Measurements from ENCODE around the gene NDUFS3.
A peak's percentile ranks its signal among the peaks of the same experiment; 100 is the strongest.
"Not testable (repeated sequence)": the region's sequence is repeated elsewhere in the genome, so short reads cannot be mapped to it uniquely, and the experiment has no call there.

Gene NDUFS3

GRCh38 chr11:47539681-47540039 is 39.2 kb upstream of the NDUFS3 start:
- H3K9ac ChIP-seq (ENCODE audit: low read depth, low read length, poor library complexity, severe bottlenecking) = peak overlapping the region; percentile 15
- H3K9me3 ChIP-seq (ENCODE audit: insufficient read depth, low read depth, low read length) = no peaks in the 10 kb centered on the region
- H2AFZ ChIP-seq (ENCODE audit: low read length) = no peak overlapping the region
- H3K9me2 ChIP-seq (replicated peaks; ENCODE audit: low read depth, low read length) = no peaks in the 10 kb centered on the region
- H3K27me3 ChIP-seq (ENCODE audit: insufficient read depth, low read length, poor library complexity, severe bottlenecking) = no peaks in the 10 kb centered on the region
- H3K79me2 ChIP-seq (ENCODE audit: insufficient read depth, low read length) = peaks cover 100% of the 10 kb centered on the region
- TF ChIP-seq CTCF (conservative IDR thresholded peaks at IDR 0.05; ENCODE audit: low read length) (no peak; the same call in 1 of the 2 replicates), EZH2phosphoT487 (IDR thresholded peaks at IDR 0.05; ENCODE audit: borderline replicate concordance) (no peak)
- H3K36me3 ChIP-seq (ENCODE audit: insufficient read depth, low read length) = peaks cover 13% of the 10 kb centered on the region; the same call in 1 of the 2 replicates
- peak overlapping the region; percentile 36 for H3K4me2 ChIP-seq (ENCODE audit: low read depth, low read length, poor library complexity, severe bottlenecking)
- peaks cover 42% of the 10 kb centered on the region for H3K4me1 ChIP-seq (ENCODE audit: insufficient read depth, low read length, poor library complexity, severe bottlenecking)
- no peak overlapping the region for H3K4me3 ChIP-seq (ENCODE audit: low read length, poor library complexity, severe bottlenecking)
- H4K20me1 ChIP-seq (ENCODE audit: insufficient read depth, low read length, poor library complexity, severe bottlenecking) = peaks cover 91% of the 10 kb centered on the region
- H3F3A ChIP-seq (ENCODE audit: low read depth) = 0 out of 2 replicates have a peak, but pooled peaks cover 6% of the 10 kb centered on the region

- no peaks in the 10 kb centered on the region for H3K9me2 ChIP-seq (replicated peaks; ENCODE audit: low read depth, low read length)
- TF ChIP-seq EZH2phosphoT487 (IDR thresholded peaks at IDR 0.05; ENCODE audit: borderline replicate concordance) (no peak), CTCF (conservative IDR thresholded peaks at IDR 0.05; ENCODE audit: low read length) (no peak)
- H3K4me3 ChIP-seq (ENCODE audit: low read length, poor library complexity, severe bottlenecking) = no peak overlapping the region
- no peaks in the 10 kb centered on the region for H3K27me3 ChIP-seq (ENCODE audit: insufficient read depth, low read length, poor library complexity, severe bottlenecking)
- no peak overlapping the region for H3K9ac ChIP-seq (ENCODE audit: low read depth, low read length, poor library complexity, severe bottlenecking)
- peaks cover 7% of the 10 kb centered on the region; the same call in 1 of the 2 replicates for H3K36me3 ChIP-seq (ENCODE audit: insufficient read depth, low read length)
- H3K4me2 ChIP-seq (ENCODE audit: low read depth, low read length, poor library complexity, severe bottlenecking) = peak overlapping the region; percentile 36
- H4K20me1 ChIP-seq (ENCODE audit: insufficient read depth, low read length, poor library complexity, severe bottlenecking) = peaks cover 94% of the 10 kb centered on the region
- no peak overlapping the region for H2AFZ ChIP-seq (ENCODE audit: low read length)
- peaks cover 42% of the 10 kb centered on the region for H3K4me1 ChIP-seq (ENCODE audit: insufficient read depth, low read length, poor library complexity, severe bottlenecking)
- peaks cover 100% of the 10 kb centered on the region for H3K79me2 ChIP-seq (ENCODE audit: insufficient read depth, low read length)
- H3K9me3 ChIP-seq (ENCODE audit: insufficient read depth, low read depth, low read length) = no peaks in the 10 kb centered on the region
- H3F3A ChIP-seq (ENCODE audit: low read depth) = 0 out of 2 replicates have a peak, but pooled peaks cover 6% of the 10 kb centered on the region
These were observed 37.8 kb upstream of the NDUFS3 start for GRCh38 chr11:47541070-47541469.

- H3K9ac ChIP-seq (ENCODE audit: low read depth, low read length, poor library complexity, severe bottlenecking) = no peak overlapping the region
- peaks cover 100% of the 10 kb centered on the region for H3K79me2 ChIP-seq (ENCODE audit: insufficient read depth, low read length)
- no peak overlapping the region for H2AFZ ChIP-seq (ENCODE audit: low read length)
- no peak overlapping the region for H3K4me3 ChIP-seq (ENCODE audit: low read length, poor library complexity, severe bottlenecking)
- H3F3A ChIP-seq (ENCODE audit: low read depth) = no peaks in the 10 kb centered on the region
- peak overlapping the region; percentile 45 for H3K4me2 ChIP-seq (ENCODE audit: low read depth, low read length, poor library complexity, severe bottlenecking)
- TF ChIP-seq CTCF (conservative IDR thresholded peaks at IDR 0.05; ENCODE audit: low read length) (no peak), EZH2phosphoT487 (IDR thresholded peaks at IDR 0.05; ENCODE audit: borderline replicate concordance) (no peak)
- H3K9me3 ChIP-seq (ENCODE audit: insufficient read depth, low read depth, low read length) = no peaks in the 10 kb centered on the region
- H3K9me2 ChIP-seq (replicated peaks; ENCODE audit: low read depth, low read length) = no peaks in the 10 kb centered on the region
- peaks cover 49% of the 10 kb centered on the region for H3K4me1 ChIP-seq (ENCODE audit: insufficient read depth, low read length, poor library complexity, severe bottlenecking)
- no peaks in the 10 kb centered on the region for H3K27me3 ChIP-seq (ENCODE audit: insufficient read depth, low read length, poor library complexity, severe bottlenecking)
- H3K36me3 ChIP-seq (ENCODE audit: insufficient read depth, low read length) = no peaks in the 10 kb centered on the region
- peaks cover 92% of the 10 kb centered on the region for H4K20me1 ChIP-seq (ENCODE audit: insufficient read depth, low read length, poor library complexity, severe bottlenecking)
These were observed 33.6 kb upstream of the NDUFS3 start for GRCh38 chr11:47545298-47545697.

GRCh38 chr11:47546274-47546673 is 32.6 kb upstream of the NDUFS3 start:
- not testable (repeated sequence) for H3K4me3 ChIP-seq (ENCODE audit: low read length, poor library complexity, severe bottlenecking); H3F3A ChIP-seq (ENCODE audit: low read depth); H3K4me2 ChIP-seq (ENCODE audit: low read depth, low read length, poor library complexity, severe bottlenecking); H3K9me2 ChIP-seq (replicated peaks; ENCODE audit: low read depth, low read length); H3K27me3 ChIP-seq (ENCODE audit: insufficient read depth, low read length, poor library complexity, severe bottlenecking); H2AFZ ChIP-seq (ENCODE audit: low read length); H3K9me3 ChIP-seq (ENCODE audit: insufficient read depth, low read depth, low read length); H3K36me3 ChIP-seq (ENCODE audit: insufficient read depth, low read length); H3K9ac ChIP-seq (ENCODE audit: low read depth, low read length, poor library complexity, severe bottlenecking)
- H3K79me2 ChIP-seq (ENCODE audit: insufficient read depth, low read length) = peaks cover 100% of the 10 kb centered on the region
- H4K20me1 ChIP-seq (ENCODE audit: insufficient read depth, low read length, poor library complexity, severe bottlenecking) = peaks cover 92% of the 10 kb centered on the region
- H3K4me1 ChIP-seq (ENCODE audit: insufficient read depth, low read length, poor library complexity, severe bottlenecking) = peaks cover 51% of the 10 kb centered on the region
